Stimulated activated CD8-positive, alpha-beta memory T cell treated with anti-CD3 and anti-CD28 coated beads, Interleukin-12 subunit alpha, Interleukin-12 subunit beta, amount 100 ng/mL, for 24 hours (primary cell): Measurements from ENCODE around the gene TRIM5.
"Not testable (repeated sequence)": the region's sequence is repeated elsewhere in the genome, so short reads cannot be mapped to it uniquely, and the experiment has no call there.

Experiments used
- DNase-seq: peaks from one replicate; pipeline ENCODE4 v3.0.0-alpha.2; 2020; ENCODE audit errors: extremely low read depth

The TRIM5 gene

GRCh38 chr11:5689551-5689983 is 4.7 kb upstream of the TRIM5 start, which contains the start of gene TRIM22:
Gene TRIM22 (plus strand): TSS chr11:5689790. CDS start chr11:5696233, 6,443 bp downstream.
- no peak for DNase-seq

DNA sequence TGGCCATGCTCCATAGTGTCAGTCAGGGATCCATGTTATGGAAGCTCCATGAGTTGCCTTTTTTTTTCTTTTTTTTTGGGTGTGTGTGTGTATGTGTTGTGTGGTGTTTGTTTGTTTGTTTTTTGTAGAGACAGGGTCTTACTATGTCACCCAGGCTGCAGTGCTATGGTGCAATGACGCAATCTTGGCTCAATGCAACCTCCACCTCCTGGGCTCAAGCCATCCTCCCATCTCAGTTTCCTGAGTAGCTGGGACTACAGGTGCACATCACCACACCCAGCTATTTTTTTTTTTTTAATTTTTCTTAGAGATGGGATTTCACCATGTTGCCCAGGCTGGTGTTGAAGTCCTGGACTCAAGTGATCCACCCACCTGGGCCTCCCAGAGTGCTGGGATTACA is 3.6 kb upstream of the TRIM5 start:
- DNase-seq: no peak

DNA sequence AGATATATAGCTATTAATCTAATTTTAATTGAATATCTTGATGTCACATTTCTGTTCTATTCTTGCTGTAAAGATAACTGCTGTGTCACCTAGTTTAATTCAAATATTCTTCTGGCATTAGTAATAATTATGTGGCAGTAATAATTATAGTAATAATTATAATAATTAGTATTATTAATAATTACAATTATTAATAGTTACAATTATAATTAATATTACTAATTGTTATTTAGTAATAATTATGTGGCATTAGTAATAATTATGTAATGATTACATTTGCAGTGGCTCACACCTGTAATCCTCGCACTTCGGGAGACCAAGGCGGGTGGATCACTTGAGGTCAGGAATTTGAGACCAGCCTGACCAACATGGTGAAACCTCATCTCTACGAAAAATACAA is 1.6 kb upstream of the TRIM5 start:
- no peak for DNase-seq

GRCh38 chr11:5684036-5684645 is 733 bp downstream of the TRIM5 start:
- DNase-seq: no peak

DNA sequence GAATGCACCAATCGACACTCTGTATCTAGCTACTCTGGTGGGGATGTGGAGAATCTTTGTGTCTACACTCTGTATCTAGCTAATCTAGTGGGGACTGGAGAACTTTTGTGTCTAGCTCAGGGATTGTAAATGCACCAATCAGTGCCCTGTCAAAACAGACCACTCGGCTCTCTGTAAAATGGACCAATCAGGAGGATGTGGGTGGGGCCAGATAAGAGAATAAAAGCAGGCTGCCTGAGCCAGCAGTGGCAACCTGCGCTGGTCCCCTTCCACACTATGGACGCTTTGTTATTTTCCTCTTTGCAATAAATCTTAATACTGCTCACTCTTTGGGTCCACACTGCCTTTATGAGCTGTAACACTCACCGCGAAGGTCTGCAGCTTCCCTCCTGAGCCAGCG is 1.3 kb downstream of the TRIM5 start:
- DNase-seq: not testable (repeated sequence)

DNA sequence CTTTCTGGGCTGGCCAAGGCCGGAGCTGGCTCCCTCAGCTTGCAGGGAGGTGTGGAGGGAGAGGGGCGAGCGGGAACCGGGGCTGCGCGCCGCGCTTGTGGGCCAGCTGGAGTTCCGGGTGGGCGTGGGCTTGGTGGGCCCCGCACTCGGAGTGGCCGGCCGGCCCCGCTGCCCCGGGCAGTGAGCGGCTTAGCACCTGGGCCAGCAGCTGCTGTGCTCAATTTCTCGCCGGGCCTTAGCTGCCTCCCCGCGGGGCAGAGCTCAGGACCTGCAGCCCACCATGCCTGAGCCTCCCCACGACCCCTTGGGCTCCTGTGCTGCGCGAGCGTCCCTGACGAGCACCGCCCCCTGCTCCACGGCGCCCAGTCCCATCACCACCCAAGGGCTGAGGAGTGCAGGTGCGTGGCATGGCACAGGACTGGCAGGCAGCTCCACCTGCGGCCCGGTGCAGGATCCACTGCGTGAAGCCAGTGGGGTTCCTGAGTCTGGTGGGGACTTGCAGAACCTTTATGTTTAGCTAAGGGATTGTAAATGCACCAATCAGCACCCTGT is 1.9 kb downstream of the TRIM5 start:
- not testable (repeated sequence) for DNase-seq

- DNase-seq: no peak
Observed at GRCh38 chr11:5679811-5680210, 5.1 kb downstream of the TRIM5 start.

DNA sequence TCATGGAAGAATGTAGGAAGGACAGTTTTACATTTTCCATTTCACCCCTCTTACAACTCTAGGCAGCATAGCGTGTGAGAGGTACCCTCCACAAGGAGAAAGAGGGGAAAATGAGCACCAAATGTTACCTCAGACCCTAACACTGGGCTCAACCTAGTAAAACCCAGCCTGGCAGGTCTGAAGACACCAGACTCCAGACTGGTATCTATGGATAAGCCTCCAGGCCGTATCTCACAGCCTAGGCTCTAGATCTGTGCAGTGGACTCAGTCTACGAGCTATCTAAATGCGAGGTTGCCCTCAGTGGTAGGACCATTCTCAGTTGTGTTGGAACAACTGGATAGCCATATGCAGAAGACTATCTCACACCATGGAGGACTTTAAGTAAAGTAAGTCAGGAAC is 10.5 kb downstream of the TRIM5 start:
- DNase-seq: no peak

DNA sequence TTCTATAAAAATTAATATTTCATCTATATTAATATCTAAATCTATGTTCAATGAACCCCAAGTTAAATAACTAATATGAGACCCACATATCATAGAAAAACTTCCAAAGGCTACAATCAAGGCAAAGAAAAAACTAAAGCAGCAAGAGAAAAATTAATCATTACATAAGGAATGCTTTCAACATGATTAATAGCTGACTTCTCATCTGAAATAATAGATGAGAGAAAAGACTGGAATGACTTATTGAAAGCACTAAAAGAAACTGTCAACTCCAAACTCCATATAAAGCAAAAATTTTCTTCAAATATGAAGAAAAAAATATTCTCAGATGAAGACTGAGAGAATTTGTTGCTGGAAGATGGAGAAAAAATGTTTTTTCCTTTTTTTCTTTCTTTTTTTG is 13.0 kb downstream of the TRIM5 start:
- no peak for DNase-seq

- no peak for DNase-seq
Observed at GRCh38 chr11:5666402-5666793, 18.5 kb downstream of the TRIM5 start.

- DNase-seq: no peak
Observed at GRCh38 chr11:5665746-5666401, 19.0 kb downstream of the TRIM5 start.

GRCh38 chr11:5665051-5665570 is 19.8 kb downstream of the TRIM5 start:
- DNase-seq: no peak

GRCh38 chr11:5663511-5663910 is 21.4 kb downstream of the TRIM5 start:
- no peak for DNase-seq

- no peak for DNase-seq
Observed at GRCh38 chr11:5658318-5658717, 26.6 kb downstream of the TRIM5 start.

GRCh38 chr11:5656956-5657355 is 27.9 kb downstream of the TRIM5 start:
- not testable (repeated sequence) for DNase-seq

DNA sequence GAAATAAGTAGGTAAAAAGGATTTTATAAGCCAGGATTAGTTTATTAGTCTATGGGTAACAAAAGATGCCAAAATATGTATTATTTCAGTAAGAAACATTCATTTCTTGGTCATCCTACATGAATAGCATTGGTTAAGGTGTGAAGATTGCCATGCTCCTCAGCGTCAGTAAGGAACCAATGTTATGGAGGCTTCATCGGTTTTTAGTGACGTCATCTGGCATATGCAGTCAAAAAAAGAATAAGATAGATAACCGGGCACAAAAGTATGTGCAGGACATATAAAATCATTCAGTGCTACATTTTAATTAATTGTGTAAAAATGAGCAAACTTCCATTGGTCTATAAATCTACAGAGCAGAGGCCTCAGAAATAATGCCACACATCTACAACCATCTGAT is 29.4 kb downstream of the TRIM5 start:
- DNase-seq: no peak

- DNase-seq: no peak
Observed at GRCh38 chr11:5646139-5646538, 38.7 kb downstream of the TRIM5 start.

DNA sequence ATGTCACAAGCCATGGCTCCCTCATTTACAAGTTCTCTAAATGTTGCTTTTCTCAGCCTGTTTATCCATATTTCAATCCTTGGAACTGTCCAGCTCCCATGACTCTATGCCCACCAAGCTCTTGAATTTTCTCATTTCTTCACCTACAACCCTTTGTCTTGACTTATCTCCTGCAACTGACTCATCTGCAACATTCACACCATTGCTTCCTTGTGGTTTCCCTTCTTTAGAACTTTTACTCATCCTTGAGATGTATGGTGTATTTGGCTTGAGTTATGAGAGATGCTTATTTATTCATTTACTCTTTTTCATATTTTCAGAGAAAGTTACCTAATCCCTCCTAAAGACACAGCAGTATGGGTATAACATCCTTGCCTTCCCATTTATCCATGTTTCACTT is 41.3 kb downstream of the TRIM5 start:
- DNase-seq: no peak

- no peak for DNase-seq
Observed at GRCh38 chr11:5639953-5640352, 44.9 kb downstream of the TRIM5 start.

- DNase-seq: no peak
Observed at GRCh38 chr11:5631969-5632635, 52.8 kb downstream of the TRIM5 start.

- DNase-seq: no peak
Observed at GRCh38 chr11:5631417-5631816, 53.5 kb downstream of the TRIM5 start.

DNA sequence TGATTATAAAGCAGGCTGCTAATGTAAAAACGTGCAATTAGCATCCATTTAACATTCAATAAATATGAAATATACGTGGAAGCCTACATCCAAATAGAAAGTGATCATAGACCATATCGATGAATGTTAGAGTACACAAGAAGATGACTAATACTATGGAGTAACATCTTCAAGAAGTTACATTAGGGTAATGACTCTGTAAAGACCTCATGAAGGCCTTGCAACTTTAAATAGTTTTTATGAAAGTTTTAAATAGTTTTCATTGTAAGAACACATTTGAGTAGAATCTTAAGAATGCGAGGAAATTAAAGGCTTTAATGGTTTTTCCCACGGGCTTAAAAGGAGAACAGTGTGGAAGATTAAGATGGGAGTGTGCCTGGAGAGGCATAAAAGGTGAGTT is 58.7 kb downstream of the TRIM5 start:
- DNase-seq: no peak

- DNase-seq: no peak
Observed at GRCh38 chr11:5625281-5625680, 59.6 kb downstream of the TRIM5 start.
